GM12801 (cell line): ENCODE data around the gene ING2.

Experiments used
- CTCF ChIP-seq: IDR thresholded peaks from one replicate; pipeline ENCODE4 v1.5.1; 2011; ENCODE audit warnings: control low read depth; ENCODE audit not compliant: insufficient read length; ENCODE audit errors: extremely low read depth

Gene ING2

GRCh38 chr4:183554878-183555585, 50.2 kb downstream of the ING2 start:
- no peak for TF ChIP-seq CTCF

- no peak for TF ChIP-seq CTCF
Observed at GRCh38 chr4:183556947-183557346, 52.1 kb downstream of the ING2 start.

DNA sequence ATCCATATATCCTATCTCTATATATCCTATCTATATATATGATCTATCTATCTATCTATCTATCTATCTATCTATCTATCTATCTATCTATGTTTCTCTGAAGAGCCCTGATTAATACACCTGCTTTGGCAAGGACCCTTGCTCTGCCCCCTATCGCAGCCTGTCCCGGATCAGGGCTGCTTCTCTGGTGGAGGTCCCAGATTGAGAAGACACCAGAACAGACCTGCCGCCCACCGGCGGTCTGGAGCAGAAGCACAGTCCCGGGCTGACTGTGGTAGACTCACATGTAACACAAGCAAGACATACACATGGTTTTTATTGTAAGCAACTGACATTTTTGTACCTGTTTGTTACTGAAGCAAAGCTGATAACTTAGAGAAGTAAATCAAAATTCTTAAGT, 52.8 kb downstream of the ING2 start:
- no peak for TF ChIP-seq CTCF

GRCh38 chr4:183558873-183559272, 54.0 kb downstream of the ING2 start:
- TF ChIP-seq CTCF = no peak

GRCh38 chr4:183561905-183562304, 57.0 kb downstream of the ING2 start:
- no peak for TF ChIP-seq CTCF
